Suprapubic skin (tissue), 4 donors: ENCODE measurements around the gene TRIO. TPM values are rescaled to one million over a fixed set of nuclear protein-coding genes. Genes with fewer than 3 reads are reported as not detected.

Experiments used
- DNase-seq, 2 donors: peaks; one replicate each; pipeline ENCODE4 v3.0.0-alpha.2; 2019; ENCODE audit warnings: low spot score in 2 of 2
- H3K27ac ChIP-seq: fragments of 200-600 bp; sonication (generic); one replicate; pipeline ENCODE4 v1.5.1; 2019
- H3K27me3 ChIP-seq: fragments of 200-600 bp; sonication (generic); one replicate; pipeline ENCODE4 v1.5.1; 2019
- H3K36me3 ChIP-seq: fragments of 200-600 bp; sonication (generic); one replicate; pipeline ENCODE4 v1.5.1; 2019
- H3K4me1 ChIP-seq: fragments of 200-600 bp; sonication (generic); one replicate; pipeline ENCODE4 v1.5.1; 2019
- H3K4me3 ChIP-seq: fragments of 200-600 bp; sonication (generic); one replicate; pipeline ENCODE4 v1.5.1; 2019; ENCODE audit warnings: mild to moderate bottlenecking
- H3K9me3 ChIP-seq: fragments of 200-600 bp; sonication (generic); one replicate; pipeline ENCODE4 v1.5.1; 2019
- EP300 ChIP-seq: sonication (generic); formaldehyde crosslinking; IDR thresholded peaks from one replicate; pipeline ENCODE4 v1.6.1; 2017; ENCODE audit warnings: antibody characterized with exemption
- POLR2A ChIP-seq, 2 donors: fragments of 450-650 bp; IDR thresholded peaks; one replicate each; pipeline ENCODE4 v1.6.1; 2017; ENCODE audit warnings: antibody characterized with exemption in 2 of 2, mild to moderate bottlenecking in 2 of 2, moderate library complexity in 2 of 2
- POLR2AphosphoS5 ChIP-seq, 3 donors: sonication (generic); formaldehyde crosslinking; IDR thresholded peaks; one replicate each; pipeline ENCODE4 v1.6.1; 2017; ENCODE audit warnings: antibody characterized with exemption in 3 of 3
- WGBS: methylation state at CpG from one replicate; pipeline ENCODE4 v1.1.5; 2018; 5-methylcytosine and 5-hydroxymethylcytosine counted together
- total RNA-seq, 4 donors: library from RNA; depleted of rRNA; stranded (reverse); fragments of >200 nt; gene quantifications; one replicate each; pipeline ENCODE4 v1.1.0, GENCODE V29; 2016
- TF ChIP-seq, protein P1 (sequence below), 2 donors: fragments of 200-600 bp in 1 of 2; fragments of 450-650 bp in 1 of 2; sonication (generic) in 1 of 2; IDR thresholded peaks; one replicate each; pipeline ENCODE4 v1.5.1; 2016 to 2019; ENCODE audit warnings: antibody characterized with exemption in 2 of 2, mild to moderate bottlenecking in 1 of 2, moderate library complexity in 1 of 2

Gene TRIO
- total RNA-seq, 4 donors from 2014 or later = 62.7 to 159 (median 70.4) TPM

DNA sequence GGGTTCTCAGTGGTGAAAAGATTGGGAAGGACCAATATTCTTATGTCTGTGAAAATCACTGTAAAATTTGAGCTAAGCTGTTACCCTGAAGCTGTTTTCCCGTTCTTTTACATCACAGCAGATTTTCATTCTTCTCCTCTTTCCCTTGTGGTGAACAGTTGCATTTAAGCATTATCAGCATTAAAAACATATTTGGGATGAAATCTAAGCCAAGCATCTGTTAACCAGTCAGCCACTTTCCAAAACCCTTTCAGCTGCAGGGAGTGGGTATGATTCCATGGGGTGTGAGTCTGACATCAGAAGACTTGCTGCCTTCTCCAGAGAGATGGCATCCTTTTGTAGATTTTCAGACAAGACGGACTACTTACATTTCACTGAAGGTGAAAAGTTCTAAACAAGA is 97.2 kb downstream of the TRIO start:
- H3K36me3 ChIP-seq = no peaks in the 10 kb centered on the region
- no peaks in the 10 kb centered on the region for H3K9me3 ChIP-seq
- peaks cover 4% of the 10 kb centered on the region for H3K4me1 ChIP-seq
- H3K27ac ChIP-seq = no peak overlapping the region
- 69% methylated on average over 2 of the region's 2 CpGs for WGBS
- H3K4me3 ChIP-seq = no peak overlapping the region
- H3K27me3 ChIP-seq = no peaks in the 10 kb centered on the region
- TF ChIP-seq, protein P1, sequence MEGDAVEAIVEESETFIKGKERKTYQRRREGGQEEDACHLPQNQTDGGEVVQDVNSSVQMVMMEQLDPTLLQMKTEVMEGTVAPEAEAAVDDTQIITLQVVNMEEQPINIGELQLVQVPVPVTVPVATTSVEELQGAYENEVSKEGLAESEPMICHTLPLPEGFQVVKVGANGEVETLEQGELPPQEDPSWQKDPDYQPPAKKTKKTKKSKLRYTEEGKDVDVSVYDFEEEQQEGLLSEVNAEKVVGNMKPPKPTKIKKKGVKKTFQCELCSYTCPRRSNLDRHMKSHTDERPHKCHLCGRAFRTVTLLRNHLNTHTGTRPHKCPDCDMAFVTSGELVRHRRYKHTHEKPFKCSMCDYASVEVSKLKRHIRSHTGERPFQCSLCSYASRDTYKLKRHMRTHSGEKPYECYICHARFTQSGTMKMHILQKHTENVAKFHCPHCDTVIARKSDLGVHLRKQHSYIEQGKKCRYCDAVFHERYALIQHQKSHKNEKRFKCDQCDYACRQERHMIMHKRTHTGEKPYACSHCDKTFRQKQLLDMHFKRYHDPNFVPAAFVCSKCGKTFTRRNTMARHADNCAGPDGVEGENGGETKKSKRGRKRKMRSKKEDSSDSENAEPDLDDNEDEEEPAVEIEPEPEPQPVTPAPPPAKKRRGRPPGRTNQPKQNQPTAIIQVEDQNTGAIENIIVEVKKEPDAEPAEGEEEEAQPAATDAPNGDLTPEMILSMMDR (IDR thresholded peaks at IDR 0.05) = no peak
- TF ChIP-seq POLR2AphosphoS5 (IDR thresholded peaks at IDR 0.05) (no peak), POLR2A (IDR thresholded peaks at IDR 0.05) (no peak), EP300 (no peak)
- no peak for DNase-seq

GRCh38 chr5:14241141-14241540 is 98.0 kb downstream of the TRIO start:
- DNase-seq = no peak
- Histone ChIP-seq H3K9me3 (no peaks in the 10 kb centered on the region), H3K4me3 (no peak overlapping the region), H3K27me3 (no peaks in the 10 kb centered on the region), H3K4me1 (peaks cover 4% of the 10 kb centered on the region), H3K36me3 (no peaks in the 10 kb centered on the region), H3K27ac (no peak overlapping the region)
- WGBS = 70% methylated on average over 1 of the region's 1 CpG
- TF ChIP-seq POLR2AphosphoS5 (IDR thresholded peaks at IDR 0.05) (no peak), EP300 (no peak), POLR2A (IDR thresholded peaks at IDR 0.05) (no peak)
- TF ChIP-seq, protein P1 (IDR thresholded peaks at IDR 0.05) = no peak

- Histone ChIP-seq H3K9me3 (no peaks in the 10 kb centered on the region), H3K27ac (no peak overlapping the region), H3K27me3 (no peaks in the 10 kb centered on the region), H3K36me3 (no peaks in the 10 kb centered on the region), H3K4me1 (peaks cover 4% of the 10 kb centered on the region), H3K4me3 (no peak overlapping the region)
- TF ChIP-seq POLR2AphosphoS5 (IDR thresholded peaks at IDR 0.05) = no peak
- TF ChIP-seq POLR2A (IDR thresholded peaks at IDR 0.05) = no peak
- TF ChIP-seq, protein P1 (IDR thresholded peaks at IDR 0.05) = no peak
- TF ChIP-seq EP300 = no peak
- no peak for DNase-seq
- 89% methylated on average over 6 of the region's 6 CpGs for WGBS
These were observed 99.3 kb downstream of the TRIO start for GRCh38 chr5:14242447-14242846.

DNA sequence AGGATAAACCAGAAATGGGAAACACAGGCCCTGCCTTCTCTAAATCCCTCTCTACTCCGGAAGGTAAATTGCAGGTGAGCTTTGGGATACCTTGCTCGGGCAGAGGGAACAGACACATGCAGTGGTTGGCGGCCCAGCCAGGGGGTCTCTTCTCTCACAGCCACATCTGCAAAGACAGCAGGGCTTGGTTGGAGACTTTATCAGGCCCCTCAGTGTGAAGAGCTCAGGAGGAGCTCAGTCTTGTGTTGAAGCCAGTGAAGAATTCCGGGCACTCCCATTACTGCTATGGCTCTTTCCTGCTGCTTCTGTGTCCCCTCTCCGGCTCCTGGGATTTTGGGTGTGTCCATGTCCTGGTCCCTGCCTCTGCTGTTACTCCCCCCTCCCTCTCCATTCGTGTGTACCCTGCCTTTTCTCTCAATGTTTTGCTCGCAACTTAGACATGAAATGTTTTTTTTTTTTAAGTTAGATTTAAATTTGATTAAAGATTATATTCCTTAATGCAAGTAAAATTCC is 99.8 kb downstream of the TRIO start:
- Histone ChIP-seq H3K9me3 (no peaks in the 10 kb centered on the region), H3K4me1 (peaks cover 4% of the 10 kb centered on the region), H3K4me3 (no peak overlapping the region), H3K27me3 (no peaks in the 10 kb centered on the region), H3K36me3 (no peaks in the 10 kb centered on the region), H3K27ac (no peak overlapping the region)
- TF ChIP-seq EP300 (no peak), POLR2AphosphoS5 (IDR thresholded peaks at IDR 0.05) (no peak), POLR2A (IDR thresholded peaks at IDR 0.05) (no peak)
- TF ChIP-seq, protein P1 (IDR thresholded peaks at IDR 0.05) = no peak
- no peak for DNase-seq
- WGBS = 85% methylated on average over 7 of the region's 7 CpGs

DNA sequence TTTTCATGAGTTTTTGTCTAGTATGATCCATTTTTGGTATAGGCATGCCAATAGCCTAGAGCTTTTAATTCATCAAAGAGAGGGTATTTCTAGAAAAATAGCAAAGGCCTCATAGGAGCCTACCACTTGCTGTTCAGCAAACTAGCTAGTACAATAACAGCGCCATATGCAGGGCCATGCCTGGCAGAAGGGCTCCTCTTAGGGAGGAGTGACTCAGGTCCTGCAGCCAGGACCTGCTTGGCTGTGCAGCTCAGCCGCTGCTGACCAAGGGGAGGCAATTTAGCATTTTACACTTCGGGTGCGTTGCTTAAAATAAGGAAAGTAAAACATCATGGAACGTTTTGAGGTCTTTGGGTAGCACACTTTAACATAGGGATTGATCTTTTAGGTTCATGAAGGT is 100.6 kb downstream of the TRIO start:
- TF ChIP-seq, protein P1 (IDR thresholded peaks at IDR 0.05) = no peak
- TF ChIP-seq EP300 (no peak), POLR2AphosphoS5 (IDR thresholded peaks at IDR 0.05) (no peak), POLR2A (IDR thresholded peaks at IDR 0.05) (no peak)
- no peak overlapping the region for H3K4me3 ChIP-seq
- WGBS = 96% methylated on average over 5 of the region's 5 CpGs
- no peaks in the 10 kb centered on the region for H3K36me3 ChIP-seq
- no peaks in the 10 kb centered on the region for H3K27me3 ChIP-seq
- DNase-seq = no peak
- H3K27ac ChIP-seq = no peak overlapping the region
- no peaks in the 10 kb centered on the region for H3K9me3 ChIP-seq
- peaks cover 4% of the 10 kb centered on the region for H3K4me1 ChIP-seq
